ENCODE data around the gene PDPN.

PDPN gene

DNA sequence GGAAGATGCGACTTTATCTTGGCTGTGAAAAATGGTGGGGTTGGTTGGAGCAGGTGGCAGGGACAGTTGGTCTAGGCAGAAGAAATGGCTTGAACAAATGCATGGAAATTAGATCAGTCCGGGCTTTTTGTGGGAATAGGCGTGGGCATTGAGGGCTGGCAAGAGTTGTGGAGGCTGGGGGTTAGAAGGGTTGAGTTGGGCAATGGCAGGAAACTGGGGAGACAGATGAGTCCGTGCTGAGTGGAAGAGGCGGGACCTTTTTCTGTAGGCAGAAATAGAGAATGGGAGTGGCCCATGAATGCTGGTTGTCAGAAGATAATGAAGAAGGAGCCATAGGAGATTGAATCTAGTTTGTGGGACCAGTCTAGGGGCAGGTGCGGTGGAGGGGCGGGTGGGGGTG is 6.9 kb downstream of the PDPN start:
- no peak overlapping the region for H3K4me2 ChIP-seq (ENCODE audit: low read length)
- no peaks in the 10 kb centered on the region for H3K36me3 ChIP-seq (ENCODE audit: control insufficient read depth, low read length)
- H4K20me1 ChIP-seq (ENCODE audit: control insufficient read depth, insufficient read depth, low read depth, low read length), result no peaks in the 10 kb centered on the region

DNA sequence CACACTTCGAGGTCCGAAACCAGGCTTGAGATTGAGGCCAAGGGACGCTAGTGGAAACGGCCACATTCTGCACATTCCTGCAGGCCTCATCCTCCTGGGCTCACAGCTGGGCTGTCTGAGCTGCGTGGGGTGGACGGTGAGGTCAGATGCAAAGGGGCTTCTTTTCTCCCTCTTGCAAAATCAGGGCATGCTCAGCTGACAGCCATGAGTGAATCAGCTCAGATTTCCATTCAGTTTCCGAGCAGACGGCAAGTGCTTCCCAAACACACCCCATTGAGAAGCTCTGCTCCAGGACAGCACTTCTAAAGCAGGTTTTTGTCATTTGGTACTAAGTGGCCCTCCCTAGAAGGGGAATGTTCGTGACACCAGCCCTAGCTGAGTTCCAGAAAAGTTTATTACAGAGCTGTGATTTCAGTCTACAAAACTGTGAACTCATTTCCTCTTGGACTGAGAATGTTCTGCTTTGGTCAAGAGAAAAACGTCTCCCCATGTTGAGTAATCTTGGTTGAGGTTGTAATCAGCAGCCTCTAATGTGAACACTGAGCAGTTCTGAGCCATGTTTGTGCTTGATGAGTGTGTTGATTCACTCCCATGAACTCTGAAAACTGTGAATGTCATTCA is 10.0 kb downstream of the PDPN start:
- H3K36me3 ChIP-seq (ENCODE audit: control insufficient read depth, low read length), result no peaks in the 10 kb centered on the region
- H3F3A ChIP-seq (ENCODE audit: control insufficient read depth, insufficient read depth), result no peaks in the 10 kb centered on the region
- no peaks in the 10 kb centered on the region for H3K27me3 ChIP-seq (ENCODE audit: control insufficient read depth, low read length)
- no peaks in the 10 kb centered on the region for H3K9me2 ChIP-seq (replicated peaks; ENCODE audit: control insufficient read depth, low read length)
- H3K4me2 ChIP-seq (ENCODE audit: low read length), result no peak overlapping the region
- H3K4me3 ChIP-seq (ENCODE audit: low read length), result no peak overlapping the region
- H3K9me3 ChIP-seq (ENCODE audit: control insufficient read depth, insufficient read depth, low read length), result no peaks in the 10 kb centered on the region
- no peaks in the 10 kb centered on the region for H4K20me1 ChIP-seq (ENCODE audit: control insufficient read depth, insufficient read depth, low read depth, low read length)
- TF ChIP-seq CTCF (IDR thresholded peaks at IDR 0.05; ENCODE audit: low read depth, low read length, poor library complexity, severe bottlenecking) (no peak), EZH2phosphoT487 (IDR thresholded peaks at IDR 0.05; ENCODE audit: borderline replicate concordance, low read length) (no peak)
- H3K4me1 ChIP-seq (ENCODE audit: control insufficient read depth, low read length), result no peaks in the 10 kb centered on the region
- H3K27ac ChIP-seq (ENCODE audit: low read depth, low read length), result no peak overlapping the region
- no peaks in the 10 kb centered on the region for H3K79me2 ChIP-seq (ENCODE audit: control insufficient read depth, low read length)

More for the DNA sequence above, 6.9 kb downstream of the PDPN start:
- TF ChIP-seq CTCF (IDR thresholded peaks at IDR 0.05; ENCODE audit: low read depth, low read length, poor library complexity, severe bottlenecking), result no peak
- no peak for TF ChIP-seq EZH2phosphoT487 (IDR thresholded peaks at IDR 0.05; ENCODE audit: borderline replicate concordance, low read length)
- Histone ChIP-seq H3F3A (ENCODE audit: control insufficient read depth, insufficient read depth) (no peaks in the 10 kb centered on the region), H3K9me2 (replicated peaks; ENCODE audit: control insufficient read depth, low read length) (no peaks in the 10 kb centered on the region), H3K4me3 (ENCODE audit: low read length) (no peak overlapping the region), H3K79me2 (ENCODE audit: control insufficient read depth, low read length) (no peaks in the 10 kb centered on the region), H3K27ac (ENCODE audit: low read depth, low read length) (no peak overlapping the region), H3K9me3 (ENCODE audit: control insufficient read depth, insufficient read depth, low read length) (no peaks in the 10 kb centered on the region), H3K27me3 (ENCODE audit: control insufficient read depth, low read length) (no peaks in the 10 kb centered on the region), H3K4me1 (ENCODE audit: control insufficient read depth, low read length) (peaks cover under 1% of the 10 kb centered on the region; the same call in 1 of the 2 replicates)

DNA sequence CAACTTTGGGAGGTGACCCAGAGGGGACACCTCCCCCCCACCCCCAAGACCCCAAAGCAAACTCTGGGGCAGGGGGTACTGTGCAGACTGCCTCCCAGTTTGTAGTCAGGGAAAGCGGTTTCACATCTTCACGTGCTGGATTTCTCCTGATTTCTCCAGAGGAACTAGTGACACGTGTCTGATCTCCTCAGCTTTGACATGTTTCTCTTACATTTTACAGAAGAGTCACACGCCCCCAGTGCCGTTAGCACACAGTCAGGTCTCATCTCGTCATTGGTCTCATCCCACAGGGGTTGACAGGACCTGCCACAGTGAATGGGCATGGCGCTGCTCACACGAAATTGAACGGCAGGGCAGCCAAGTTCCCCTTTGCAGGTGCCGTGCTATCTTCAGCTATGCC is 11.8 kb downstream of the PDPN start:
- H3K4me3 ChIP-seq (ENCODE audit: low read length), result no peak overlapping the region
- H3K36me3 ChIP-seq (ENCODE audit: control insufficient read depth, low read length), result no peaks in the 10 kb centered on the region
- no peaks in the 10 kb centered on the region for H3K9me3 ChIP-seq (ENCODE audit: control insufficient read depth, insufficient read depth, low read length)
- TF ChIP-seq EZH2phosphoT487 (IDR thresholded peaks at IDR 0.05; ENCODE audit: borderline replicate concordance, low read length) (no peak), CTCF (IDR thresholded peaks at IDR 0.05; ENCODE audit: low read depth, low read length, poor library complexity, severe bottlenecking) (no peak)
- H3K27me3 ChIP-seq (ENCODE audit: control insufficient read depth, low read length), result no peaks in the 10 kb centered on the region
- no peaks in the 10 kb centered on the region for H3K79me2 ChIP-seq (ENCODE audit: control insufficient read depth, low read length)
- H3K27ac ChIP-seq (ENCODE audit: low read depth, low read length), result no peak overlapping the region
- H3F3A ChIP-seq (ENCODE audit: control insufficient read depth, insufficient read depth), result no peaks in the 10 kb centered on the region
- no peaks in the 10 kb centered on the region for H3K4me1 ChIP-seq (ENCODE audit: control insufficient read depth, low read length)
- no peaks in the 10 kb centered on the region for H3K9me2 ChIP-seq (replicated peaks; ENCODE audit: control insufficient read depth, low read length)
- H4K20me1 ChIP-seq (ENCODE audit: control insufficient read depth, insufficient read depth, low read depth, low read length), result no peaks in the 10 kb centered on the region
- no peak overlapping the region for H3K4me2 ChIP-seq (ENCODE audit: low read length)

All from DOHH2 (cell line).